PFSK-1 (cell line): ENCODE data around the gene CHST15.

Experiments
- POLR2AphosphoS5 ChIP-seq: IDR thresholded peaks from 2 replicates; pipeline ENCODE4 v1.6.1; 2012; ENCODE audit warnings: low read depth, mild to moderate bottlenecking, control low read depth, low read length, moderate library complexity
- SIN3A ChIP-seq: IDR thresholded peaks from 2 replicates; pipeline ENCODE4 v1.6.1; 2012; ENCODE audit warnings: mild to moderate bottlenecking, low read length, moderate library complexity, borderline replicate concordance; ENCODE audit not compliant: insufficient read depth
- TF ChIP-seq, protein P1 (sequence below), 2 experiments: IDR thresholded peaks; 2 replicates each; pipeline versions ENCODE4 v1.6.1 to v1.8.0; 2011 to 2012; ENCODE audit warnings: low read depth in 2 of 2, low read length in 2 of 2, control low read depth in 1 of 2, inconsistent platforms in 1 of 2, mild to moderate bottlenecking in 1 of 2, moderate library complexity in 1 of 2; ENCODE audit not compliant: insufficient read depth in 1 of 2

DNA sequence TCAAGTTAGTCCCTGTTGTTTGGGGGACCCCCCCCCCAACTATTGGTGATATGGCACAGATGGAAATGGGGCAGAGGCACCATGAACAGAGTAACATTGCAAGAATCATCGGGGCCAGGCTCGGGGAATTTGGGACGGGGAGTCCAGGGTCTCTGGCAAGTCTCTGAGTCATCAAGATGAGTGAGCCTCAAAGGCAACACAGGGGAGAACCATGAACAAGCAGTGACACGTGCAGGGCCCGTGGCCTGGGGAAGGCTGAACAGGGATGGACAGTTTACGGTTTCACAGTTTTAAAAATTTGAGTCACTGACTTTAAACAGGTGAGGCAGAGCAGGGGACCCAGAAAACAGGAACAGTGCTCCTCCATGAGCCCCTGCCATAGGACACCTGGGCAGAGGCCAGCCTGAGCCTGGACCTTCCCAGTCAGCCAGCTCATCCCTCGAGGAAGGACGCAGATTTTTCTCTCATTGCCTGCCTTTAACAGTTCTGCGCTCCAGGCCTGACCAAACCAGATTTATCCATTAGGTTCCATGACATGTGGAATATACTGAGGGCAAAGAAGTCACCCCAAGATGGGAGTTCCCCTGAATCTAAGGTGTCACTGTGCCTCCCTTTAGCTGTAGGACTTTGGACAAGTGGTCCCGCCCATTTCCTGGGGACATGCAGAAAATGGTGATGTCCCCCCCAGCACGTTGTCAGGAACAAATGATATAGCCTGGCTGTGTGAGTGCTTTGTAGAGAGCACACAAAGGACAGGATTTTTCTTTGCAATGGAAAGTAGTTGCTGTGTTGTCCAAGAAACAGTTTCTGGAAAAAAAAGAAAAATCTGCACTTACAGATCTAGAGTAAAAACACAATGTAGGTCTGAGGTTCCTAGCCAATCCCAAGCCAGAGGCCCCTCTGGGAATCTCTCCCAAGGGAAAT is 23.8 kb downstream of the CHST15 start:
- TF ChIP-seq SIN3A (no peak), POLR2AphosphoS5 (no peak)
- TF ChIP-seq, protein P1, sequence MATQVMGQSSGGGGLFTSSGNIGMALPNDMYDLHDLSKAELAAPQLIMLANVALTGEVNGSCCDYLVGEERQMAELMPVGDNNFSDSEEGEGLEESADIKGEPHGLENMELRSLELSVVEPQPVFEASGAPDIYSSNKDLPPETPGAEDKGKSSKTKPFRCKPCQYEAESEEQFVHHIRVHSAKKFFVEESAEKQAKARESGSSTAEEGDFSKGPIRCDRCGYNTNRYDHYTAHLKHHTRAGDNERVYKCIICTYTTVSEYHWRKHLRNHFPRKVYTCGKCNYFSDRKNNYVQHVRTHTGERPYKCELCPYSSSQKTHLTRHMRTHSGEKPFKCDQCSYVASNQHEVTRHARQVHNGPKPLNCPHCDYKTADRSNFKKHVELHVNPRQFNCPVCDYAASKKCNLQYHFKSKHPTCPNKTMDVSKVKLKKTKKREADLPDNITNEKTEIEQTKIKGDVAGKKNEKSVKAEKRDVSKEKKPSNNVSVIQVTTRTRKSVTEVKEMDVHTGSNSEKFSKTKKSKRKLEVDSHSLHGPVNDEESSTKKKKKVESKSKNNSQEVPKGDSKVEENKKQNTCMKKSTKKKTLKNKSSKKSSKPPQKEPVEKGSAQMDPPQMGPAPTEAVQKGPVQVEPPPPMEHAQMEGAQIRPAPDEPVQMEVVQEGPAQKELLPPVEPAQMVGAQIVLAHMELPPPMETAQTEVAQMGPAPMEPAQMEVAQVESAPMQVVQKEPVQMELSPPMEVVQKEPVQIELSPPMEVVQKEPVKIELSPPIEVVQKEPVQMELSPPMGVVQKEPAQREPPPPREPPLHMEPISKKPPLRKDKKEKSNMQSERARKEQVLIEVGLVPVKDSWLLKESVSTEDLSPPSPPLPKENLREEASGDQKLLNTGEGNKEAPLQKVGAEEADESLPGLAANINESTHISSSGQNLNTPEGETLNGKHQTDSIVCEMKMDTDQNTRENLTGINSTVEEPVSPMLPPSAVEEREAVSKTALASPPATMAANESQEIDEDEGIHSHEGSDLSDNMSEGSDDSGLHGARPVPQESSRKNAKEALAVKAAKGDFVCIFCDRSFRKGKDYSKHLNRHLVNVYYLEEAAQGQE (IDR thresholded peaks at IDR 0.05; ENCODE audit: insufficient read depth in 1 of 2, low read depth in 2 of 2, low read length in 2 of 2): no peak
